Esophagus (tissue), 2 donors: Measurements from ENCODE around the gene DYNC1I2. TPM values are rescaled to one million over a fixed set of nuclear protein-coding genes. Genes with fewer than 3 reads are reported as not detected.

ENCODE experiments used
- H3K27ac ChIP-seq, 2 donors: one replicate each; pipeline ENCODE4 v1.5.1; 2013; ENCODE audit warnings: low read depth in 2 of 2, mild to moderate bottlenecking in 2 of 2, inconsistent platforms in 1 of 2, low read length in 1 of 2, moderate library complexity in 1 of 2
- H3K27me3 ChIP-seq, 2 donors: one replicate each; pipeline ENCODE4 v1.6.1; 2013; ENCODE audit warnings: low read length in 2 of 2, control low read depth in 1 of 2, mild to moderate bottlenecking in 1 of 2; ENCODE audit not compliant: insufficient read depth in 2 of 2, control insufficient read depth in 1 of 2
- H3K36me3 ChIP-seq, 2 donors: one replicate each; pipeline ENCODE4 v1.6.1; 2013; ENCODE audit warnings: low read length in 1 of 2; ENCODE audit not compliant: control insufficient read depth in 2 of 2, insufficient read depth in 2 of 2
- H3K4me1 ChIP-seq, 2 donors: one replicate each; pipeline ENCODE4 v1.6.1; 2013; ENCODE audit warnings: low read length in 1 of 2; ENCODE audit not compliant: control insufficient read depth in 2 of 2, insufficient read depth in 2 of 2
- H3K4me3 ChIP-seq, 2 donors: one replicate each; pipeline ENCODE4 v1.5.1; 2013; ENCODE audit warnings: low read length in 2 of 2, mild to moderate bottlenecking in 2 of 2, low read depth in 1 of 2, moderate library complexity in 1 of 2
- H3K9me3 ChIP-seq, 2 donors: one replicate each; pipeline ENCODE4 v1.6.1; 2013; ENCODE audit warnings: mild to moderate bottlenecking in 2 of 2, low read depth in 1 of 2, low read length in 1 of 2, moderate library complexity in 1 of 2; ENCODE audit not compliant: control insufficient read depth in 2 of 2, insufficient read depth in 1 of 2
- WGBS, 2 donors: extraction: QIAGEN DNeasy Blood & Tissue Kit; methylation state at CpG; one replicate each; pipeline ENCODE4 v1.1.7; 2013; 5-methylcytosine and 5-hydroxymethylcytosine counted together
- polyA plus RNA-seq, 2 donors: library from polyadenylated mRNA; stranded (reverse); fragments of 200-250 nt; gene quantifications; one replicate each; pipeline ENCODE4 v1.2.3, GENCODE V29; 2013
- donor health status: healthy with polysubstance abuse.
- donor health status: Bipolar disorder and iron deficiency.

The DYNC1I2 gene
- polyA plus RNA-seq, 2 donors: 45.0 to 73.9 TPM

- 65 to 83% methylated on average over 6 of the region's 6 CpGs for WGBS, 2 donors
- Histone ChIP-seq H3K4me1 (no peaks in the 10 kb centered on the region), H3K27ac (no peak overlapping the region), H3K27me3 (no peaks in the 10 kb centered on the region), H3K9me3 (no peaks in the 10 kb centered on the region), H3K36me3 (peaks cover 12 to 16% of the 10 kb centered on the region in 2 donors), H3K4me3 (no peak overlapping the region)
Measured at GRCh38 chr2:171789956-171790355, 102.7 kb downstream of the DYNC1I2 start.

- no peaks in the 10 kb centered on the region for H3K4me1 ChIP-seq
- 86 to 89% methylated on average over 4 of the region's 4 CpGs for WGBS, 2 donors
- no peak overlapping the region for H3K4me3 ChIP-seq
- no peaks in the 10 kb centered on the region for H3K27me3 ChIP-seq
- no peak overlapping the region for H3K27ac ChIP-seq
- peaks cover 11 to 13% of the 10 kb centered on the region in 2 donors for H3K36me3 ChIP-seq
- no peaks in the 10 kb centered on the region for H3K9me3 ChIP-seq
Measured at GRCh38 chr2:171791361-171791760, 104.1 kb downstream of the DYNC1I2 start.

GRCh38 chr2:171792157-171792556, 104.9 kb downstream of the DYNC1I2 start:
- WGBS, 2 donors: 94 to 95% methylated on average over 3 of the region's 3 CpGs
- Histone ChIP-seq H3K36me3 (peaks cover 10 to 13% of the 10 kb centered on the region in 2 donors), H3K27ac (no peak overlapping the region), H3K4me1 (no peaks in the 10 kb centered on the region), H3K9me3 (no peaks in the 10 kb centered on the region), H3K4me3 (no peak overlapping the region), H3K27me3 (no peaks in the 10 kb centered on the region)

GRCh38 chr2:171792886-171793580, 105.8 kb downstream of the DYNC1I2 start:
- 83 to 85% methylated on average over 4 of the region's 4 CpGs for WGBS, 2 donors
- H3K27me3 ChIP-seq: no peaks in the 10 kb centered on the region
- no peak overlapping the region for H3K4me3 ChIP-seq
- H3K9me3 ChIP-seq: no peaks in the 10 kb centered on the region
- no peaks in the 10 kb centered on the region for H3K4me1 ChIP-seq
- no peak overlapping the region for H3K27ac ChIP-seq
- H3K36me3 ChIP-seq: peaks cover 6 to 9% of the 10 kb centered on the region in 2 donors

GRCh38 chr2:171793691-171794678, 106.7 kb downstream of the DYNC1I2 start:
- WGBS, 2 donors: 74 to 75% methylated on average over 6 of the region's 6 CpGs
- Histone ChIP-seq H3K4me3 (no peak overlapping the region), H3K4me1 (no peaks in the 10 kb centered on the region), H3K9me3 (no peaks in the 10 kb centered on the region), H3K27ac (no peak overlapping the region), H3K27me3 (no peaks in the 10 kb centered on the region), H3K36me3 (peaks cover 6 to 9% of the 10 kb centered on the region in 2 donors)

GRCh38 chr2:171794918-171795317, 107.6 kb downstream of the DYNC1I2 start:
- Histone ChIP-seq H3K27ac (no peak overlapping the region), H3K4me3 (no peak overlapping the region), H3K4me1 (no peaks in the 10 kb centered on the region), H3K36me3 (peaks cover 9% of the 10 kb centered on the region in 2 donors), H3K27me3 (no peaks in the 10 kb centered on the region), H3K9me3 (no peaks in the 10 kb centered on the region)
- 70 to 72% methylated on average over 4 of the region's 4 CpGs for WGBS, 2 donors

Other genes starting within 250 kb of the DYNC1I2 start
- 10 to 100 TPM in 1 of 2 donors, 1 to 10 TPM in 1; 8.4 to 17.2 TPM for gene CYBRD1, start 165.0 kb upstream of the DYNC1I2 start, polyA plus RNA-seq
- gene SLC25A12, start 206.8 kb downstream of the DYNC1I2 start, polyA plus RNA-seq: 10 to 100 TPM in 1 of 2 donors, 1 to 10 TPM in 1; 8.9 to 12.8 TPM
- 10 to 100 TPM in 1 of 2 donors, 1 to 10 TPM in 1; 7.2 to 29.4 TPM for gene HAT1, start 235.0 kb downstream of the DYNC1I2 start, polyA plus RNA-seq